ENCODE data around the gene DAB1. TPM values are rescaled to one million over a fixed set of nuclear protein-coding genes. Genes with fewer than 3 reads are reported as not detected.

DAB1 gene
- total RNA-seq, 6 experiments from 2014 or later: 0.76 to 1.9 (median 1.1) TPM

- no peak for TF ChIP-seq POLR2A (IDR thresholded peaks at IDR 0.05)
- TF ChIP-seq CTCF (IDR thresholded peaks at IDR 0.05): no peak
- H3K4me1 ChIP-seq: no peaks in the 10 kb centered on the region
- no peaks in the 10 kb centered on the region for H3K36me3 ChIP-seq
- no peak overlapping the region for H3K4me3 ChIP-seq
- ATAC-seq: no peak
- no peak for DNase-seq
- 51% methylated on average over 4 of the region's 4 CpGs for WGBS (ENCODE audit: insufficient coverage, low coverage, low lambda C conversion rate, missing lambda C conversion rate)
- H3K9me3 ChIP-seq: no peaks in the 10 kb centered on the region
- H3K27ac ChIP-seq: no peak overlapping the region
- intact Hi-C loops (cut with DNase I): no loop called here
- no peaks in the 10 kb centered on the region for H3K27me3 ChIP-seq
Measured at GRCh38 chr1:57118948-57119603, 304.8 kb downstream of the DAB1 start.

- intact Hi-C loops (cut with DNase I): no loop called here
- no peaks in the 10 kb centered on the region for H3K27me3 ChIP-seq
- no peak overlapping the region for H3K27ac ChIP-seq
- ATAC-seq: no peak
- no peaks in the 10 kb centered on the region for H3K9me3 ChIP-seq
- TF ChIP-seq CTCF (IDR thresholded peaks at IDR 0.05) (no peak), POLR2A (IDR thresholded peaks at IDR 0.05) (no peak)
- WGBS (ENCODE audit: insufficient coverage, low coverage, low lambda C conversion rate, missing lambda C conversion rate): 71% methylated on average over 1 of the region's 1 CpG
- no peaks in the 10 kb centered on the region for H3K36me3 ChIP-seq
- no peak for DNase-seq
- no peaks in the 10 kb centered on the region for H3K4me1 ChIP-seq
- H3K4me3 ChIP-seq: no peak overlapping the region
Measured at GRCh38 chr1:57117753-57118152, 306.1 kb downstream of the DAB1 start.

DNA sequence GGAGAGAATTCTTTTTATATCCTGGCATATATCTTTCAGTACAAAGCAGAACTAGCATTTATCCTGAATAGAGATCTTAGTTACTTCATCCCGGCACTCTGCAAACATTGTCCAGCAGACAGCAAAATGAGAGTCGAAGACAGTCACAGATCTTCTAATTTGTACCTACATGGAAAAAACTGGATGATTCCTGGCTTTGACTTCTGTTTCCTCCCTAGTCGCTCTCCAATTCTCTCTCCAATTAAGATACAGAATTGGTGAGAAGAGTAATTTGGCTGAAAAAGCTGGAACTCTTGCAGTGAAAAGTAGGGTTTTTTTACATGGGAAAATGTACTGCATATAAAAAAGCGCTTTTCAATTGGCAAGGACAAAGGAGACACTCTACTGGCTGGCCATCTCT, 307.0 kb downstream of the DAB1 start:
- no peaks in the 10 kb centered on the region for H3K36me3 ChIP-seq
- no peak for DNase-seq
- no peak for TF ChIP-seq CTCF (IDR thresholded peaks at IDR 0.05)
- TF ChIP-seq POLR2A (IDR thresholded peaks at IDR 0.05): no peak
- no peak for ATAC-seq
- no peak overlapping the region for H3K27ac ChIP-seq
- no peaks in the 10 kb centered on the region for H3K27me3 ChIP-seq
- H3K9me3 ChIP-seq: no peaks in the 10 kb centered on the region
- no peaks in the 10 kb centered on the region for H3K4me1 ChIP-seq
- 89% methylated on average over 4 of the region's 4 CpGs for WGBS (ENCODE audit: insufficient coverage, low coverage, low lambda C conversion rate, missing lambda C conversion rate)
- H3K4me3 ChIP-seq: no peak overlapping the region
- intact Hi-C loops (cut with DNase I): no loop called here

- H3K27me3 ChIP-seq: no peaks in the 10 kb centered on the region
- H3K27ac ChIP-seq: no peak overlapping the region
- no peak for DNase-seq
- no peaks in the 10 kb centered on the region for H3K36me3 ChIP-seq
- no peak overlapping the region for H3K4me3 ChIP-seq
- no peaks in the 10 kb centered on the region for H3K4me1 ChIP-seq
- TF ChIP-seq POLR2A (IDR thresholded peaks at IDR 0.05) (no peak), CTCF (IDR thresholded peaks at IDR 0.05) (no peak)
- intact Hi-C loops (cut with DNase I): no loop called here
- no peaks in the 10 kb centered on the region for H3K9me3 ChIP-seq
- ATAC-seq: no peak
- WGBS (ENCODE audit: insufficient coverage, low coverage, low lambda C conversion rate, missing lambda C conversion rate): 82% methylated on average over 4 of the region's 4 CpGs
Measured at GRCh38 chr1:57115030-57115614, 308.7 kb downstream of the DAB1 start.

Data from right lobe of liver (tissue), 6 donors.